Thyroid gland (tissue), 4 donors: ENCODE results near the gene SLAMF6. TPM values are rescaled to one million over a fixed set of nuclear protein-coding genes. Genes with fewer than 3 reads are reported as not detected.

Experiments used
- DNase-seq, 2 donors: peaks; one replicate each; pipeline ENCODE4 v3.0.0-alpha.2; 2019
- H3K27ac ChIP-seq, 3 donors: fragments of 200-600 bp; sonication (generic); 1 replicate in 2 of 3; 2 replicates in 1 of 3; pipeline ENCODE4 v1.5.1; 2016 to 2019; ENCODE audit warnings: mild to moderate bottlenecking in 1 of 3, moderate library complexity in 1 of 3
- H3K27me3 ChIP-seq: fragments of 200-600 bp; sonication (generic); one replicate; pipeline ENCODE4 v1.5.1; 2019
- H3K36me3 ChIP-seq, 2 donors: fragments of 200-600 bp; sonication (generic); one replicate each; pipeline ENCODE4 v1.5.1; 2016 to 2019
- H3K4me1 ChIP-seq, 2 donors: fragments of 200-600 bp; sonication (generic); one replicate each; pipeline ENCODE4 v1.5.1; 2017 to 2019
- H3K4me3 ChIP-seq, 3 donors: fragments of 200-600 bp; sonication (generic); replicated peaks in 1 of 3; 1 replicate in 2 of 3; 2 replicates in 1 of 3; pipeline ENCODE4 v1.5.1; 2016; ENCODE audit warnings: mild to moderate bottlenecking in 1 of 3
- H3K9me3 ChIP-seq: fragments of 200-600 bp; sonication (generic); one replicate; pipeline ENCODE4 v1.5.1; 2017
- CTCF ChIP-seq, 6 experiments: fragments of 200-600 bp in 3 of 6; fragments of 450-650 bp in 3 of 6; sonication (generic) in 3 of 6; IDR thresholded peaks; one replicate each; pipeline ENCODE4 v1.5.1; 2016 to 2019; ENCODE audit warnings: antibody characterized with exemption in 6 of 6, mild to moderate bottlenecking in 2 of 6, inconsistent platforms in 1 of 6, moderate library complexity in 1 of 6
- POLR2A ChIP-seq, 2 donors: fragments of 450-650 bp; IDR thresholded peaks; one replicate each; pipeline ENCODE4 v1.6.1; 2017; ENCODE audit warnings: antibody characterized with exemption in 2 of 2, mild to moderate bottlenecking in 2 of 2, moderate library complexity in 1 of 2
- WGBS, 2 donors: methylation state at CpG; one replicate each; pipeline ENCODE4 v1.1.5; 2017; 5-methylcytosine and 5-hydroxymethylcytosine counted together
- intact Hi-C: fragments of 100-400 bp; cut with DNase I; formaldehyde crosslinking; loops from one replicate; pipeline ENCODE4 v1.15.1; 2023
- total RNA-seq, 4 donors: library from RNA; depleted of rRNA; stranded (reverse); fragments of >200 nt; gene quantifications; one replicate each; pipeline ENCODE4 v1.2.3, GENCODE V29; 2016

Gene SLAMF6
- total RNA-seq, 4 donors from 2014 or later, result 1.3 to 3.6 (median 1.7) TPM

GRCh38 chr1:160558660-160559380 lies 35.8 kb upstream of the SLAMF6 start:
- WGBS, 2 donors, result 84 to 87% methylated on average over 4 of the region's 4 CpGs
- H3K36me3 ChIP-seq, result no peaks in the 10 kb centered on the region
- no peak overlapping the region for H3K4me3 ChIP-seq
- intact Hi-C loops, result no loop called here
- no peaks in the 10 kb centered on the region for H3K27me3 ChIP-seq
- no peak for DNase-seq
- no peak overlapping the region for H3K27ac ChIP-seq
- H3K9me3 ChIP-seq, result no peaks in the 10 kb centered on the region
- TF ChIP-seq CTCF (IDR thresholded peaks at IDR 0.05), result no peak
- H3K4me1 ChIP-seq, result no peaks in the 10 kb centered on the region

GRCh38 chr1:160553778-160554177 lies 30.7 kb upstream of the SLAMF6 start:
- H3K4me3 ChIP-seq, result no peak overlapping the region
- no peaks in the 10 kb centered on the region for H3K27me3 ChIP-seq
- H3K9me3 ChIP-seq, result no peaks in the 10 kb centered on the region
- no peaks in the 10 kb centered on the region for H3K36me3 ChIP-seq
- no peak overlapping the region for H3K27ac ChIP-seq
- TF ChIP-seq POLR2A (IDR thresholded peaks at IDR 0.05) (no peak), CTCF (IDR thresholded peaks at IDR 0.05) (no peak)
- 69 to 83% methylated on average over 4 of the region's 4 CpGs for WGBS, 2 donors
- no peak for DNase-seq
- no peaks in the 10 kb centered on the region for H3K4me1 ChIP-seq
- intact Hi-C loops, result no loop called here

GRCh38 chr1:160552425-160552824 lies 29.4 kb upstream of the SLAMF6 start:
- DNase-seq, result no peak
- intact Hi-C loops, result no loop called here
- Histone ChIP-seq H3K36me3 (no peaks in the 10 kb centered on the region), H3K4me3 (no peak overlapping the region), H3K27me3 (no peaks in the 10 kb centered on the region), H3K27ac (no peak overlapping the region), H3K4me1 (no peaks in the 10 kb centered on the region), H3K9me3 (no peaks in the 10 kb centered on the region)
- WGBS, 2 donors, result 76 to 77% methylated on average over 2 of the region's 2 CpGs
- TF ChIP-seq POLR2A (IDR thresholded peaks at IDR 0.05) (no peak), CTCF (IDR thresholded peaks at IDR 0.05) (no peak)

- H3K36me3 ChIP-seq, result no peaks in the 10 kb centered on the region
- DNase-seq, result no peak
- TF ChIP-seq POLR2A (IDR thresholded peaks at IDR 0.05), result no peak
- no peak for TF ChIP-seq CTCF (IDR thresholded peaks at IDR 0.05)
- H3K9me3 ChIP-seq, result no peaks in the 10 kb centered on the region
- intact Hi-C loops, result no loop called here
- H3K27me3 ChIP-seq, result no peaks in the 10 kb centered on the region
- 45 to 59% methylated on average over 4 to 5 of the region's 6 CpGs for whole genome bisulfite sequencing, 2 donors
- no peak overlapping the region for H3K27ac ChIP-seq
- H3K4me3 ChIP-seq, result no peak overlapping the region
- no peaks in the 10 kb centered on the region for H3K4me1 ChIP-seq
Observed at GRCh38 chr1:160550572-160551034, 27.5 kb upstream of the SLAMF6 start.

- 91 to 96% methylated on average over 3 of the region's 3 CpGs for WGBS, 2 donors
- TF ChIP-seq CTCF (IDR thresholded peaks at IDR 0.05) (no peak), POLR2A (IDR thresholded peaks at IDR 0.05) (no peak)
- no peaks in the 10 kb centered on the region for H3K36me3 ChIP-seq
- intact Hi-C loops, result no loop called here
- H3K27me3 ChIP-seq, result no peaks in the 10 kb centered on the region
- H3K4me1 ChIP-seq, result no peaks in the 10 kb centered on the region
- DNase-seq, result no peak
- no peak overlapping the region for H3K4me3 ChIP-seq
- H3K9me3 ChIP-seq, result no peaks in the 10 kb centered on the region
- H3K27ac ChIP-seq, result no peak overlapping the region
Observed at GRCh38 chr1:160549665-160550006, 26.6 kb upstream of the SLAMF6 start.
